ENCODE results near the gene SP3. TPM values are rescaled to one million over a fixed set of nuclear protein-coding genes. Genes with fewer than 3 reads are reported as not detected.

SP3 gene
- total and polyA plus RNA-seq, 2 experiments from 2014 or later, result 24.1 to 110 TPM

- no peak for TF ChIP-seq ZNF462 (CRISPR knock-in tag; IDR thresholded peaks at IDR 0.05)
These were observed 14.7 kb upstream of the SP3 start (continued) for GRCh38 chr2:173979751-173980351.

- ATAC-seq, result no peak
- H3K27ac ChIP-seq (ENCODE audit: low read depth), result no peak overlapping the region
- no peaks in the 10 kb centered on the region for H4K20me1 ChIP-seq (replicated peaks; ENCODE audit: insufficient read depth)
- Mint-ChIP-seq H3K4me1 (peaks cover 7% of the 10 kb centered on the region), H3K27me3 (ENCODE audit: insufficient read depth, low read depth, poor library complexity) (peaks cover 2% of the 10 kb centered on the region), H3K4me3 (no peak overlapping the region), H3K27ac (no peak overlapping the region), H3K36me3 (ENCODE audit: low read depth) (no peaks in the 10 kb centered on the region), H3K9me3 (no peaks in the 10 kb centered on the region)
- no peak overlapping the region for H2AFZ ChIP-seq
- DNase-seq (ENCODE audit: low spot score), result no peak
- no peaks in the 10 kb centered on the region for H3F3A ChIP-seq (replicated peaks; ENCODE audit: low read depth)
- no peak overlapping the region for H3K4me3 ChIP-seq
- no peaks in the 10 kb centered on the region for H3K36me3 ChIP-seq (ENCODE audit: insufficient read depth)
- H3K4me2 ChIP-seq, result no peak overlapping the region
- no peaks in the 10 kb centered on the region for H3K79me2 ChIP-seq (replicated peaks; ENCODE audit: insufficient read depth)
- H3K27me3 ChIP-seq (ENCODE audit: insufficient read depth), result no peaks in the 10 kb centered on the region
- H3K9me2 ChIP-seq (ENCODE audit: insufficient read depth), result no peaks in the 10 kb centered on the region
- H3K4me1 ChIP-seq (ENCODE audit: insufficient read depth), result peaks cover 10% of the 10 kb centered on the region; the same call in 1 of the 2 replicates
- TF ChIP-seq ZNF462 (CRISPR knock-in tag; IDR thresholded peaks at IDR 0.05), result no peak
- no peak for TF ChIP-seq STAT1 (IDR thresholded peaks at IDR 0.05; ENCODE audit: unreplicated experiment)
- TF ChIP-seq REST (IDR thresholded peaks at IDR 0.05; ENCODE audit: unreplicated experiment), result no peak
- TF ChIP-seq POLR2AphosphoS5 (IDR thresholded peaks at IDR 0.05; ENCODE audit: low read depth), result no peak
- no peak for TF ChIP-seq EZH2phosphoT487 (IDR thresholded peaks at IDR 0.05; ENCODE audit: unreplicated experiment)
These were observed 13.3 kb upstream of the SP3 start for GRCh38 chr2:173978447-173978846.

Measured in GM23338 (cell line).